Ureter (tissue), 1 donor: ENCODE data around the gene CMIP. TPM values are rescaled to one million over a fixed set of nuclear protein-coding genes. Genes with fewer than 3 reads are reported as not detected.

Experiments used
- DNase-seq: peaks from one replicate; pipeline ENCODE4 v3.0.0-alpha.2; 2020; ENCODE audit warnings: low spot score
- total RNA-seq: library from RNA; stranded (reverse); gene quantifications from one replicate; pipeline ENCODE4 v1.2.4, GENCODE V29; 2023
- donor health status: DM: yes; HTN: yes; CAD: no.

The CMIP gene
- total RNA-seq, 1 donor from 2014 or later = 98.0 TPM

DNA sequence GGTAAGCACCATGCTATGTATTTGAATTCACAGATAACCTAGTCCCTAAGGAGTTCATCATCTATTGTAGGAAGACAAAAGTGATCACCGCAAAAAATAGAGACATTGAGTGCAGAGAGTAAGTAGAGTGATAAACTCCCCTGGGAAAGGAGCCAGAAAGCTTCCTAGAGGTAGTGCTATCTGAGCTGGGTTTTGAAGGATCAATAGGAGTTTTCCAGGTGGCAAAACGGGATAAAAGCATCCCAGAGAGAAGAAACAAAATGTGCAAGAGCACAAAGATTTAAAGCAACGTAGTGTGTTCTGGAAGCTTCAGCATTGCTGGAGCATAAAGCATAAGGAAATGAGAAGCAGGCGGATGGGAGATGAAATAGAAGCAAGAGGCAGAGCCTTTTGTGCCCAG is 213.8 kb downstream of the CMIP start:
- DNase-seq = no peak

DNA sequence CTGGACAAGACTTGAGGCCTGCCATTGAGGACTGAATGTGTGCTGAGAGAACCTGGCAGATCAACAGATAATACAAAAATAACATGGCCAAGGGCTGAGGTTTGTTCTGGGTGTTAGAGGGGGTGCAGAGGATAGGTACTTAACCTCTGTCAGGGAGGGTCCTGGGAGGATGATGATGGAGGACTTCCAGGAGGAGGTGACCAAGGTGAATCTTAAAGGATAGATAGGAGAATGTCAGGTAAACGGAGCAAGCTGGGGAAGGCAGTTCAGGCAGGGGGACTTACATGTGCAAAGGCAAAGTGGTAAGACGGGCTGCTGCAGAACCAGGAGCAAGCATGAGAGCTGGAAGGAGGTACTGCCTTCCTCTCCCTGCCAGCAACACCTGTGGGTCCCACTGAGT is 214.6 kb downstream of the CMIP start:
- DNase-seq = no peak

DNA sequence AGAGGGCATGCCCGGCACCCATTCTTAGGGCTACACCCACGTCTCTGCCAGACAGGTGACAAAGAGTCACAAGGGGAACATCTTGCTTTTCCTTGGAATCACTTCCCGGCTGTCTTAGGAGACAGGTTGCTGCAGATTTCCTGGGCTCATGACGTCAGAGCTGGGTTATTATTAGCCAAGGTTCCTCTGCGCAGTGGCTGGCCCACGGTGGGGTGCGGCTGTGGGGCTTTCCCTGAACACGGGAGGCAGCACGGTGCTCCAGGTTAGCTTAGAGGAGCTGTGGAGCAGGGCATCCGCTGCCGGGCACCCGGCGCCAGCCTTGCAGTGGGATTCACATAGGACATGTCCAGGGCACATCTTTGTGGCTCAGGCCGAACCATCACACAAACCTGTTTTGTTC is 216.5 kb downstream of the CMIP start:
- DNase-seq = no peak

DNA sequence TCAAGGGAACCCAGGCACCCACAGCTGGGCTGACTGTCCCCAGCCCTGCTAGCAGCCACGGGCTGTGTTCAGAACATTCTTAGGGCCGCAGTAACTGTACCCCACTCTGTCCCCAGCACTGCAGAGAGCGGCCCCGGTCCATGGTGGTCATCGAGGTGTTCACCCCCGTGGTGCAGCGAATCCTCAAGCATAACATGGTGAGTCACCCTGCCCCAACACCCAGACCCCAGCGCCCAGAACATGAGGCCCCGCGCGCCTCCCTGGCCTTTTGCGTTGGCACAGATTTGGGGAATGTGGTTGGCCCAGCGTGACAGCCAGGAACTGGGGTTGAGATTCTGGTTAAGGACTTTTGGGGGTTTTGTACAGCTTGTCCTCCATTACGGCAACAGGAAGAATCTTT is 219.5 kb downstream of the CMIP start:
- no peak for DNase-seq

DNA sequence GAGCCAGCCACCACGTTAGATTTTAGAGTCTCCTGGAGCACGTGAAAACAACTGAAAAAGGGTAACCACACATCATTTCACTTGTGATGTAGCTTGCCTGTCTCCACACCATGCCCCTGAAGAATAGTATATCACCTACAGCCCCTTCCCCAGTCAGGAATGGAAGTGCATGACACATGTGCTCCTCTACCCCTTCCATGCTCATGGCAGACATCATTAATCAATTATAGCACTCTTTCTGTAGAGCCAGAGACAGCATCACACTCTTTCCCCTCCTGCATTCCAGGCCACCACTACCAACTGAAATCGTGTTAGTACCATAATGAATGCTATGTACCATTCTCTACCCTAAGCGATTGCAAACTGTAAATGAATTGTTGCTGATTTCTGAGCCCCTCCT is 221.0 kb downstream of the CMIP start:
- DNase-seq = no peak

DNA sequence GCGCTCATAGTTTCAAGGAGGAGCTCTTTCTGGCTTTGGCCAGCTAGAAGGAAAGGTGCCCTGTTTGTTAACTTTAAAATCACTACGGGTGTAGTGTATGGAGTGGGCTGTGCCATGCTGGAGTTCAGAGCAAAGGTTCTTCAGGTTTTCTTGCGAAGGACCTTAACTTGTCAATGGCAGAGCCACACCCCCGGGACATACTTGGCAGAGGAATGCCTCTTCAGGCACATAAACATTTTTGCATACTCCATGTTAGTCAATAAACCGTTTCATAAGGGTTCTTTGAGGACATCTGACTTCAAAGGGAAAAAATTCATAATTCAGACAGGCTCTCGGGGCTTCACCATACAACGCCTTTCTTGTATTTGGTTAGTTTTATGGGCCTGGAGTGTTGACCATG is 221.5 kb downstream of the CMIP start:
- no peak for DNase-seq

DNA sequence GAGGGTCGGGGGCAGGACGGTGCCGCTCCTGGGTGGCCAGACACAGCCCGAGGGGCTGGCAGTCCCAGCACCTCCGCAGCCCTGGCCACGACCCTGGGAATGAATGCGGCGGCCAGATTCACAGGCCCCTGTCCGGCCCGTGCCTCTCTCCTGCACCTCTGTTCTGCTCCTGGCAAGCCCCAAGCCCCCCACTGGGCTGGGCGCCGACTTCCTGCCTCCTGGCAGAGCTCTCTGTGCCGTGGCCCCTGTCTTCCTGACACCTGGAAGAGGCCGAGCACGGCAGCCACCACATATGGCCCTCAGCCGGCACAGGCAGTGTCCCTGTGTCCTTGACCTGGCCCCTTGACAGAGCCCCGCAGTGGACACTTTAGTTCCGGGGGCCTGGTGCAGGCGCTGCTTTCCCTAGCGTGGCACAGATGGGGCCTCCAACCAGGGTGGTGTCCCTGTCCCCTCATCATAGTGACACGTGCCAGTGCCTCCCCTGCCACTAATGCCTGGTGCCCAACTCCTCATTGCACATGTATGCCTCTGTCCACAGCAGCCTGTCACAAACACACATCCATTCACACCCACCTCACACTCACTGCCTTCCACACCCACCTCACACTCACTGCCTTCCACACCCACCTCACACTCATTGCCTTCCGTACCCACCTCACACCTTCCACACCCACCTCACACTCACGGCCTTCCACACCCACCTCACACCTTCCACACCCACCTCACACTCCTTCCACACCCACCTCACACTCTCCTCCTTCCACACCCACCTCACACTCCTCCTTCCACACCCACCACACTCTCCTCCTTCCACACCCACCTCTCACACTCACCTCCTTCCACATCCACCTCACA is 223.9 kb downstream of the CMIP start:
- DNase-seq = no peak

DNA sequence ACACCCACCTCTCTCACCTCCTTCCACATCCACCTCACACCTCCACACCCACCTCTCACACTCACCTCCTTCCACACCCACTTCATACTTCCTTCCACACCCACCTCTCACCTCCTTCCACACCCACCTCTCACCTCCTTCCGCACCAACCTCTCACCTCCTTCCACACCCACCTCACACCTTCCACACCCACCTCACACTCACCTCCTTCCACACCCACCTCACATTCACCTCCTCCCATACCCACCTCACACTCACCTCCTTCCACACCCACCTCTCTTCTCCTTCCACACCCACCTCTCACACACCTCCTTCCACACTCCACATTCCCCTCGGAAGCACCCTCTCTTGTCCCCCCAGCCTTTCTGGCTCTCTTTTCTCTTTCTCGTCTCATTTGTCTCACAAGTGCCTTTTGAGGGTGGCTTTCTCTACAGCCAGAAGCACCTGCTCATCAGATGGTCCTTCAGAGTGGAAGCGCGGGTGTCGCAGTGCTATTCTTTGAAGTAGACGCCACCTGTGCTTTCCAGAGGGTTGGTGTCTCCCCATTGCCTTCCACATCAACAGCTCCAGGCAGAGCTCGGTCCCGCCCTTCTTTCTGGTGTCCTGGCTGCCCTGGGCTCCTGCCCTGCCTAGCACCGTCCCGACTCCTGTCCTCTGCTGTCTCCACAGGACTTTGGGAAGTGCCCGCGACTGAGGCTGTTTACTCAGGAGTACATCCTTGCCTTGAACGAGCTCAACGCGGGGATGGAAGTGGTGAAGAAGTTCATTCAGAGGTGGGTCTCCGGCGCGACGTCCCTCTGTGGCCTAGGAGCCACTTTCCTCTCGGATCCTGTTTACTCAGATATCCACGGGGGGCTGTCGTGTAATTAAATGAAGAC is 225.1 kb downstream of the CMIP start:
- DNase-seq = no peak

DNA sequence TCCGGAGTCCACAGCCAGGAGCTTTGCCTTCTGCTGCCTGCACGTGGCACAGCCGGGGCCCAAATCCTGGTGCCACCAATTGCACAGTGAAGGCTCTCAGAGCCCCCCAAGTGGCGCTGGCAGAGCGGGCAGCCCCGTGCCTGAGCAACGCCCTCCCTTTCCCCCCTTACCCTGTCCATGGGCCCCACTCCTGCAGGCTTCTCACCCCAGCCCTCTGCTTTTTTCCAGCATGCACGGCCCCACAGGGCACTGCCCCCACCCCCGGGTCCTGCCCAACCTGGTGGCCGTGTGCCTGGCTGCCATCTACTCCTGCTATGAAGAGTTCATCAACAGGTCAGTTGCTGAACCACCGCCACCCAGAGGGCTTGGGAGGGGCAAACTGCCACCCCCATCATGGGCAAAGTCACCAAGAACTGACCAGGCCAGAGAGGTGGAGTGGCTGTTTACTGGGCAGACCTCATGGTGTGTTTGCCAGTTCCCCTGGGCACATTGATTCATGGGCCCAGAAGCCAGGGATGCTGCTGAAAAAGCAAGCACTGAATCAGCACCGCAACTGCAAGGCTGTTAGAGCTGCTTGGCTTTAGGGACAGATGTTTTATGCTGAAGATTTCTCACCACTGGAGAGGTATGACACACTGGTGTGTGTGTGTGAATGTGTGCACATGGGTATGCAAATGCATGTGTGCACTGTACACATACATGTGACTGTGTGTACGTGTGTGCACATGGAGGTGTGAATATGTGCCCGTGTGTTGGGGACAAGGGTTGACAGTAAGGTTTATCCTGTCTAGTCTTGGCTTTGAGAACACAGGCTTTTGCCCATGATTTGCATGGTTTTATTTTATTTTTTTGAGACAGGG is 227.4 kb downstream of the CMIP start:
- no peak for DNase-seq

DNA sequence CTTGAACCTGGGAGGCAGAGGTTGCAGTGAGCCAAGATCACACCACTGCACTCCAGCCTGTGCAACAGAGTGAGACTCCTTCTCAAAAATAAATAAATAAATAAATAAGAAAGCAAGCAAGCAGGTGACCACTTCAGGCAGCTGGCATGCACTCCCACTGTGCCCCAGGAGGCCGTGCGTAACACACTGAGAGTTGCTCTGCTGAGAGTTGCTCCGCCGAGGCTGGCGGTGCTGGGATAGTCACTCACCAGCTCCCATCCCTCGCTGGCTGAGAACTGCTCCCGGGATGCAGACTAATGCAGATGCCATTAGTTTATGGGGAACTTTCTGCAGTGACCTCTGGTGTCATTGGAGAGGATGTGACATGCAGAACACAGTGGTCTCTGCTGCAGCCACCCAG is 228.8 kb downstream of the CMIP start:
- DNase-seq = no peak

DNA sequence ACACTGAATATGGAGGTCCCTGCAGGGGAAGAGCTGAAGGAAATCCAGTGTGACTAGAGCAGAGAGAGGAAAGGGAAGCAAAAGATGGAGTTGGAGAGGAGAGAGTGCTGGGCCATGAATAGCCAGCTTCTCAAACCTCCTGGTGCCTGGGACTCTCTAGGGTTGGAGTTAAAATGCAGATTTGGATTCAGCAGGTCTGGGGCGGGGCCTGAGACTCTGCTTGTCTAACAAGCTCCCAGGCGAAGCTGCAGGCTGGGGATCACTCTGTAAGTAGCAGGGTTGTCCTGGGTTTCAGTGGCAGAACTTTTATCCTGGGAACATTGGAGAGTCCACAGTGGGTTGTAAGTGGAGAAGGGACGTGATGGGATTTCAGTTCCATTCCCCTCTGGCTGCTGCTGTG is 231.1 kb downstream of the CMIP start:
- no peak for DNase-seq

DNA sequence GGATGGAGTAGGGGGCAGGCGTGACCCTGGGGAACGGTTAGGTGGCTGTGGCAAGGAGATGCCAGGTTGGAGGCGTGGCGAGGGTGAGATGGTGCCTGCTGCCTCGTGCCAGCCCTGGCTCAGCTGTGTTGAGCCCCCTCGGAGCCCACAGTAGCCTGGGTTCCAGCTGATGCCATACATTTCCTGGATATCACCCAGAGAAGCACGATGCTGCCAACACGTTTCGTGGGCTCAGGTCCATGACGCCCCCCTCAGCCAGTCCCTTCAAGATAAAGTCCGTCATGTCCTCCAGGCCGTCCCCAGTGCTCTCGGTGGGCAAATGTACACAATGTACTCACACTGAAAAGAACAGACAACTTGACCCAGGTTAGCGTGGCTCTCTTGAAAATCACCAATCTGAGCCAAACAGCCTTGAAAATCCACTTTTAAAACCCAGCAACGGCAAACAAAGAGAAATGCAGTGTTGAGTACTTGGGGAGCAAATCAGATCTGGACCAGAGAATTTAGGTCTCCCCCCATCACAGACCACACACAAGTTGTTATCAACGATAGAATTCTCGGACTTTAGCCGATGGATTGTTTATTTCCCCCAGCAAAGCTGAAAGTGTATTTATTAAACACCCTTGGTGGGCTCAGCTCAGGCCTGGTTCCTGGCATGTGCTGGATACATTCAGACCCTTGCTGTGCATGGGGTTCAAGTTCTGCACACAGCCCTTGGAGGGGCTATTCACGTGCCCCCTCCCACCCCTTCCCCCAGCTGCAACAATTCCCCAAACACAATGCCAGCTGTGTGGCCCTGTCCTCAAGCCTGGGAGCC is 231.7 kb downstream of the CMIP start:
- no peak for DNase-seq

DNA sequence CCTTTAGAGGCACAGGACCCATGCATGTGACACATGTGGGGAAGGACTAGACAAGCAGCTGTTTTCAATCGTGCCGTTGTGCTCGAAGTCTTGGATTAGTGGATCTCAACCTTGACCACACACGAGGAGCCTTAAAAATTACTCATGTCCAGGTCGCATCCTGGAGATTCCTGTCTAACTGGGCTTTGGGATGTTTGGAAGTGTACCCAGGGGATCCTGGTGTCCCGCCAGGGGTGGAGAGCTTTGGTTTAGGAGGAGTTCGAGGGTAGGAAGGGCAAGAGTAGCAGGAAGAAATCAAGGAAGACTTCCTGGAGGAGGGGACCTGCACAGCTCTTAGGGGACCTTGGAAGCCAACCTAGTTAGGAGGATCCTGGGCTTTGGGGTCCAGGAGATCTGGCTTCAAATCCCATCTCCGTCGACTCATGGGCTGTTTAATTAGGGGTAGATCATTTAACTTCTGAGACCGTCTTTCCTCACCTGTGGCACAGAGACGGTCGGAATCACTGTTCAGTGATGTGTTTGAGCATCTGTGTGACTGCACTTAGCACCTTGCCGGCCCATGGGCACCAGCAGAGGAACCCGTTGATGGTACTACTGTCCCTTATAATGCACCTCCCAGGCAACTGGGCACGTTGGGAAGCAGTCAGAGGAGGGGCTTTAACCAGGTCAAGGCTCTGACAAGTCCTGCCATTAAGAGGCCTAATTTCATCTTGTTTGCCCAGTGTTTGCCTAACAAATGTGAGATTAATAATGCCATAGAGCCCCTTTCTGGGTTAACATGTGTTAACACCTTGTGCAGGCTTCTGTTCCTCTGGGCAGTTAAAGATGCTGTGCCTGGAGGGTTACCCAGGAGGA is 232.5 kb downstream of the CMIP start:
- DNase-seq = no peak

DNA sequence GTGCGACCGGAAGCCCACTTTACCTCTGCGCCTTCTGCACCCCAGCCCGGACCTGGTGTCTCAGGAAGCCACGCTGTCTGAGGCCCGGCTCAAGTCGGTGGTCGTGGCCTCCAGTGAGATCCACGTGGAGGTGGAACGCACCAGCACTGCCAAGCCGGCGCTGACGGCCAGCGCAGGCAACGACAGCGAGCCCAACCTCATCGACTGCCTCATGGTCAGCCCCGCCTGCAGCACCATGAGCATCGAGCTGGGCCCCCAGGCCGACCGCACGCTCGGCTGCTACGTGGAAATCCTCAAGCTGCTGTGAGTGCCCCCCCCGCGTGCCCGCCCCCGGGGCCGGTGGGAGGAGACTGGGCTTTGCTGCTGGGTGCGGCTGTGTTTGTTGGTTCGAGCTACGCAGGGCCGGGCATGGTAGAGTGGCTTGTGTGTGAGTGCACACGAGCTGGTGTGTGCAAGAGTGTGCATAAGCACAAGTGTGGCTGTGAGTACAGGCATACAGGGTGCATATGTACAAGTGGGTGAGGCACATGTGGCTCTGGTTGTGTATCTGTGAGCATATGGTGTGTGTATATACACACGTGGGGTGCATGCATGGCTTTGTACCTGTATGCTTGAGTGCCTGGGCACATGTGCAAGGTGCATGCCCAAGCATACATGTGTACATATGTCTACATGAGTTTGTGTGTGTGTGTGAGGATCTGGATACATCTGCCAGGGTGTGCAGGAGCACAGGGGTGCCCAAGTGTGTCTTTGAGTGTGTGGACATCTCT is 233.9 kb downstream of the CMIP start:
- DNase-seq = no peak

DNA sequence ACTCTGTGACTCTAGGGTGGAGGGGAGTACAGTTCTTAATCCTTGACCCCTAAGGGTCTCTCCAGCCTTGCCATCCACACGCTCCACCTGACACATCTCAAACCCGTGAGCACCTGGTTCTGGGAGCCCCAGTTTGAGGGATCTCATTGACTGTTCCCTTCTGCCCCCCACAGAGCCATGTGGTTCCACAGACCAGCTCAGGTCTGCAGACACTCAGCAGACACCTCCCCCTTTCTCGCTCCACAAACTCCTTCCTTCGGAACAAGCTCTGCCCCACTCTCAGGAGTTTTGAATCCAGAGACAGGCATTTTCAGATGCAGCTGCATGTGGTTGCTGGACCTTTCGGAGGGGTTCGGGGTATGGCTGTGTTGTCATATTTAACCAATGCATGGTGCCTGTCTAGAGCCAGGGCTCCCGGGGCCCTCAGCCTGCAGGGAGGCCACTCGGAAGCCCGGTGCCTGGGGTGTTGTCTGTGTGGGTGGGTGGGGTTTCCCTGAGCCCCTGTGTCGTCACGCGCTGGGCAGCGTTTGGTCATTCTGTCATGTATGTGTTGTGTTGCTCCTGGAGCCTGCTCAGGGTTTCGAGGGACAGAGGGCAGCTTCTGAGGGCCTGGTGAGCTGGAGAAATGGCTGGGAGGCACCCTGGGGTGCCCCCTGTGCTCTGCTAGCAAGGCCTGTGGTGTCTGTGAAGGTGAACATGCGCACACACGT is 235.3 kb downstream of the CMIP start:
- no peak for DNase-seq

DNA sequence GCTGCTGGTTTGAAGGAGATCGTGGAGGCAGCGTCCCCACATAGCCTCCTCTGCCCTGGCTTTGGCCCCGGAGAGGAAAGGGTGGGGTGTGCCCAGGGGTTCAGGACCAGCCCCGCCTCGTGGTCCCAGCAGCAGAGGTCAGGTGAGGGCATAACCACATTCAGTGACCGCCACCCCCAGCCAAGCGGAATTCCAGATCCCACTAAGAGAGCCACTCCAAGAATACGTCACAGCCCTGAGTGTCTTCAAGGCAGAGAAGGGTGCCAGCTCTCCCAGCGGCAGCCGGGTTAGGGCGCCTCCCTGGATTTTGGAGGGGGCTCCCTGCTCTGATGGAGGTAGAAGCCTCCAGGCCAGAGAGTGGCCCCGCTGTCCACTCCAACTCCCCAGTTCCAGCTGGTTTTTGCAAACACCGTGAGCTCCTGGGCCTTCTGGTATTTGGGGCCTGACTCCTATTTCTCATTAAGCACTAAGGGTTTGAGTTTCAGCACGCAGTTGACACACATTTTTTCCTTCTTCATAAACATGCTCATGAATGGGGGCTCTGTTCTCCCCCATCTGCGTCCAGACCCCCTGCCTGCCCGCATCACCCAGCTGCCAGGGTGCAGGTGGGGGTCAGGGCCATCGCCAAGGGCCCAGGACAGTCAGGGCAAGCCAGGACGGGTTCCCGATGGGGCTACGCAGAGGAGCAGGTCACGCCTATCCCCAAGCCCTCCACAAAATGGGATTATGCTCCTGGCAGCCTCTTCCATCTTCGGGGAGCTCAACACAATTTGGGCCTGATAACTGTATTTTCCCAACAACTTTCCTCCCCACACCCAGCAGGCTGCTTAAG is 236.1 kb downstream of the CMIP start:
- no peak for DNase-seq

DNA sequence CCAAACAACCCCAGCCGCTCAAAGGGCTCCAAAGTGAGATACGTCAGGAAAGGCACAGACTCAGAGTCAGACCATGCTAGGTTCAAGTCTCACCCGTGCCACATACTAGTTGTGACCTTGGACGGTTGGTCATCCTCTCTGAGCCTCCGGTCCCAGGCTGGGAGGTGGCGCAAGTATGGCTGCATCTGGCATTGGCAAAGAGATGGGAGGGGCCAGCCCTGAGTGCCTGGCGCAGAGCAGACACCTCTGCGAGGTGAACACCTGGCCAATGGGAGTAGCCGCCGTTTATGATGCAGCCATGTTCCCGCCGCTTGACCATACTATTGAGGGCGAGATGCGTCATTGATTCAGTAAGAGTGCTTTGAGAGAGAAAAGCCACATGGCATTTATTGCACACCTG is 236.7 kb downstream of the CMIP start:
- DNase-seq = no peak
